Measurements from ENCODE around the gene UXS1. TPM values are rescaled to one million over a fixed set of nuclear protein-coding genes. Genes with fewer than 3 reads are reported as not detected.

UXS1 gene
- total RNA-seq, 1 donor: 96.9 TPM

DNA sequence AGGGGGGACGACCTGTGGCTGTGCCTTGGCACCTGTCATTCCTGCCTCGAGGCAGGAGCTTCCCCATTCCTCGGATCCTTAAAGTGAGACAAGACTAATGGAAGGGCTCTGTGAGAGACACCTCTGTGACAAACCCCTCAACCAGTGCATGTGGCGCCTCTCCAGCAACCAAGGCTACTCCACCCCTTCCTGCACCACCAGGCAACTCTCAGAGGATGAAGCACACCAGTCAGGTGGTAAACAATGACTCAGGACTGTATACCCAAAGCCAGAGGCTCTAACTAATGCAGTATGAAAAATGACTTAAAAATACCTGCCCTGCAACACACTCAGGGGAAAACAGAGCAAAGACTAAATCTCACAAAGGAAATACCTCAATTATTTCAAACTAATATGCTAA lies 136.9 kb downstream of the UXS1 start:
- no peaks in the 10 kb centered on the region for H3K27me3 ChIP-seq (ENCODE audit: insufficient read depth, low read length)
- H3K4me3 ChIP-seq (ENCODE audit: low read length): no peak overlapping the region
- H3K4me1 ChIP-seq (ENCODE audit: insufficient read depth, low read length): peaks cover 27% of the 10 kb centered on the region
- H3K9me3 ChIP-seq (ENCODE audit: low read depth, low read length): no peaks in the 10 kb centered on the region

GRCh38 chr2:106054880-106055655 lies 139.0 kb downstream of the UXS1 start:
- Histone ChIP-seq H3K27me3 (ENCODE audit: insufficient read depth, low read length) (no peaks in the 10 kb centered on the region), H3K4me1 (ENCODE audit: insufficient read depth, low read length) (peaks cover 27% of the 10 kb centered on the region), H3K9me3 (ENCODE audit: low read depth, low read length) (no peaks in the 10 kb centered on the region), H3K4me3 (ENCODE audit: low read length) (no peak overlapping the region)

GRCh38 chr2:106054321-106054720 lies 139.8 kb downstream of the UXS1 start:
- no peaks in the 10 kb centered on the region for H3K27me3 ChIP-seq (ENCODE audit: insufficient read depth, low read length)
- no peak overlapping the region for H3K4me3 ChIP-seq (ENCODE audit: low read length)
- peaks cover 27% of the 10 kb centered on the region for H3K4me1 ChIP-seq (ENCODE audit: insufficient read depth, low read length)

DNA sequence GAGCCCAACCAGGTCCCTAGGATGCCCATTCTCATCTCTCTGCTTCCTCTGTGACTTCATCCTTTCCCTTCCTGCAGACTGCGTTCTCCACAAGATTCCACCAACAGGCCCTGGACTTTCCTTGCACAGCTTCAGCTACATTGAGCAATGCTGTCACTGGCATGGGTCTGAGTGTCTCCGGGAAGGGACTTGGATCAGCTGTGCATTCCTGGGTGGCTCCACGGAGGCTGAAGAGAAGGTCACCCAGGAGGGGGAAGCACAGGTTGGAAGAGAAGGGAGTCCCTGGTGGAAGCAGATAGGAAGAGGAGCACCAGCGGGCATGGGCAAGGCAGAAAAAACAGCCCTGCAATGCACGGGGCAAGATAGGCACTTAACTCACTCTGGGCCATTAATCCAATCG lies 140.5 kb downstream of the UXS1 start:
- peaks cover 23% of the 10 kb centered on the region for H3K4me1 ChIP-seq (ENCODE audit: insufficient read depth, low read length)
- H3K9me3 ChIP-seq (ENCODE audit: low read depth, low read length): no peaks in the 10 kb centered on the region
- no peaks in the 10 kb centered on the region for H3K27me3 ChIP-seq (ENCODE audit: insufficient read depth, low read length)
- no peak overlapping the region for H3K4me3 ChIP-seq (ENCODE audit: low read length)

More at GRCh38 chr2:106054321-106054720, 139.8 kb downstream of the UXS1 start:
- H3K9me3 ChIP-seq (ENCODE audit: low read depth, low read length): no peaks in the 10 kb centered on the region

- H3K4me3 ChIP-seq (ENCODE audit: low read length): no peak overlapping the region
- peaks cover 21% of the 10 kb centered on the region for H3K4me1 ChIP-seq (ENCODE audit: insufficient read depth, low read length)
- no peaks in the 10 kb centered on the region for H3K27me3 ChIP-seq (ENCODE audit: insufficient read depth, low read length)
- no peaks in the 10 kb centered on the region for H3K9me3 ChIP-seq (ENCODE audit: low read depth, low read length)
Observed at GRCh38 chr2:106053116-106053515, 141.0 kb downstream of the UXS1 start.

DNA sequence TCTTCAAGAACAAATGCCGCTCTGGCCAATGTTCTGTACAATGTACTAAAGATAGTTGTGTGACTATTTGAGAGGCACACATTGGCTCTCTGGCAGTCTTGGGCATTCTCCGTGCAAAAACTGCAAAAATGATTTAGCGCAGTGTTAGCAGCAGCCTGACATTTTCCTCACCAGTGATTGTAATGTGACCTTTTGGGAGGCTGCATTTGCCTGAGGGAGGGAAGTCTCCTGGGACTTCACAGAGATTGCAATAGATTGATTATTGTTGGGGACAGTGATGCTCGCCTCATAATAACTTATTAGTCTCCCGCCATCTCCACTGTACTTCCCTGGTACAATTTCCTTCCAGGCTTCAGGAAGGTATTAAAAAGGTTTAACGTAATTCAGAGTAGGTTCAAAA lies 149.2 kb downstream of the UXS1 start:
- Histone ChIP-seq H3K4me1 (ENCODE audit: insufficient read depth, low read length) (no peaks in the 10 kb centered on the region), H3K9me3 (ENCODE audit: low read depth, low read length) (no peaks in the 10 kb centered on the region), H3K27me3 (ENCODE audit: insufficient read depth, low read length) (no peaks in the 10 kb centered on the region), H3K4me3 (ENCODE audit: low read length) (no peak overlapping the region)

DNA sequence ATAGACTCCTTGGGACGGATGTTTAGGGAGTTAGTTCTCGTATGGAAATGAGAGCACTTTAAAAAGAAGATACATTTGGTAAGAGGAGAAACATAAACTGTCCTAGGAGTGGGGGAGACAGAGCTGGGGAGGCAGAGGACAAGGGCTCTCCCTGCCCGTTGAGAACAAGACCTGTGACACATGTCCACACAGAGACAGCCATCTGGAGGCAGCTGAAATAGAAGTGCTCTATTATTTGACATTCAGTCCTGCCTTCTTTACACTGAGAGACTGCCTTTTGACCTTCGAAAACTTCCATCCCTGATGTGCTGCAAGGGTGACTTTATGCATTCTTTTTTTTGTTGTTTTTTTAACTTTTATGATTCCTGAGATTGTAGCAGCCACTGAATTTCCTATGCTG lies 150.1 kb downstream of the UXS1 start:
- no peaks in the 10 kb centered on the region for H3K27me3 ChIP-seq (ENCODE audit: insufficient read depth, low read length)
- H3K9me3 ChIP-seq (ENCODE audit: low read depth, low read length): no peaks in the 10 kb centered on the region
- H3K4me3 ChIP-seq (ENCODE audit: low read length): no peak overlapping the region
- H3K4me1 ChIP-seq (ENCODE audit: insufficient read depth, low read length): no peaks in the 10 kb centered on the region
